ENCODE results near the gene FBXL2. TPM values are rescaled to one million over a fixed set of nuclear protein-coding genes. Genes with fewer than 3 reads are reported as not detected.

FBXL2 gene
- total and polyA plus RNA-seq, 12 donors = 5.9 to 25.5 (median 9.1) TPM

GRCh38 chr3:33433843-33434242 lies 156.6 kb downstream of the FBXL2 start:
- 49 to 58% (median 54%) methylated on average over 2 of the region's 2 CpGs for WGBS, 4 donors
- DNase-seq = no peak
- intact Hi-C loops (cut with DNase I) = no loop called here
- Histone ChIP-seq H3K36me3 (replicated peaks in 1 of 2) (no peaks in the 10 kb centered on the region), H3K27ac (no peak overlapping the region), H3K4me1 (replicated peaks in 1 of 2) (peaks cover 20 to 63% of the 10 kb centered on the region in 2 donors), H3K9me3 (replicated peaks in 1 of 3) (no peaks in the 10 kb centered on the region), H3K4me3 (no peak overlapping the region), H3K27me3 (no peaks in the 10 kb centered on the region)
- TF ChIP-seq, protein P1, sequence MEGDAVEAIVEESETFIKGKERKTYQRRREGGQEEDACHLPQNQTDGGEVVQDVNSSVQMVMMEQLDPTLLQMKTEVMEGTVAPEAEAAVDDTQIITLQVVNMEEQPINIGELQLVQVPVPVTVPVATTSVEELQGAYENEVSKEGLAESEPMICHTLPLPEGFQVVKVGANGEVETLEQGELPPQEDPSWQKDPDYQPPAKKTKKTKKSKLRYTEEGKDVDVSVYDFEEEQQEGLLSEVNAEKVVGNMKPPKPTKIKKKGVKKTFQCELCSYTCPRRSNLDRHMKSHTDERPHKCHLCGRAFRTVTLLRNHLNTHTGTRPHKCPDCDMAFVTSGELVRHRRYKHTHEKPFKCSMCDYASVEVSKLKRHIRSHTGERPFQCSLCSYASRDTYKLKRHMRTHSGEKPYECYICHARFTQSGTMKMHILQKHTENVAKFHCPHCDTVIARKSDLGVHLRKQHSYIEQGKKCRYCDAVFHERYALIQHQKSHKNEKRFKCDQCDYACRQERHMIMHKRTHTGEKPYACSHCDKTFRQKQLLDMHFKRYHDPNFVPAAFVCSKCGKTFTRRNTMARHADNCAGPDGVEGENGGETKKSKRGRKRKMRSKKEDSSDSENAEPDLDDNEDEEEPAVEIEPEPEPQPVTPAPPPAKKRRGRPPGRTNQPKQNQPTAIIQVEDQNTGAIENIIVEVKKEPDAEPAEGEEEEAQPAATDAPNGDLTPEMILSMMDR (IDR thresholded peaks at IDR 0.05) = no peak
- TF ChIP-seq POLR2A (IDR thresholded peaks at IDR 0.05) = no peak

Small RNAs within 50 kb of the gene (small RNA-seq; reads per million reads assigned to genes)
- 0 reads per million in 2 donors for gene RNU7-110P

Other genes with a start within 250 kb of the FBXL2 start
- gene GLB1, start 180.3 kb upstream of the FBXL2 start, total RNA-seq = 100 to 1,000 TPM in 5 of 9 donors, 10 to 100 TPM in 4; 67.6 to 182 (median 108) TPM
- 10 to 100 TPM; 10.8 to 59.3 (median 13.2) TPM for gene GLB1, start 180.3 kb upstream of the FBXL2 start, polyA plus RNA-seq
- gene TMPPE, start 180.3 kb upstream of the FBXL2 start, total RNA-seq = 10 to 100 TPM in 1 of 9 donors, 1 to 10 TPM in 8; 3.3 to 10.1 (median 7.1) TPM
- 1 to 10 TPM in 1 of 3 donors, under 1 TPM in 2; 0.17 to 1.3 (median 0.80) TPM for gene TMPPE, start 180.3 kb upstream of the FBXL2 start, polyA plus RNA-seq
- gene CRTAP, start 163.4 kb upstream of the FBXL2 start, total RNA-seq = 100 to 1,000 TPM in 8 of 9 donors, 10 to 100 TPM in 1; 70.0 to 677 (median 324) TPM
- 100 to 1,000 TPM in 1 of 3 donors, 10 to 100 TPM in 2; 64.5 to 147 (median 87.4) TPM for gene CRTAP, start 163.4 kb upstream of the FBXL2 start, polyA plus RNA-seq
- 1 to 10 TPM in 7 of 9 donors, under 1 TPM in 2; 0.42 to 2.0 (median 1.2) TPM for gene SUSD5, start 58.6 kb upstream of the FBXL2 start, total RNA-seq
- under 1 TPM; 0.16 to 0.93 (median 0.57) TPM for gene SUSD5, start 58.6 kb upstream of the FBXL2 start, polyA plus RNA-seq
- gene UBP1, start 163.0 kb downstream of the FBXL2 start, total RNA-seq = 10 to 100 TPM; 32.7 to 74.5 (median 50.3) TPM
- gene UBP1, start 163.0 kb downstream of the FBXL2 start, polyA plus RNA-seq = 10 to 100 TPM; 23.7 to 57.4 (median 29.0) TPM